Nephron (organoid): ENCODE results near the gene USP46.

Experiments used
- H3K27ac Mint-ChIP-seq, 3 experiments: 2 replicates each; pipeline ENCODE4 v1.8.0; 2020; ENCODE audit warnings: mixed read lengths in 3 of 3, mild to moderate bottlenecking in 2 of 3, moderate library complexity in 1 of 3
- H3K27me3 Mint-ChIP-seq: 2 replicates; pipeline ENCODE4 v1.8.0; 2021; ENCODE audit warnings: low read depth, mild to moderate bottlenecking, moderate library complexity, mixed read lengths
- H3K36me3 Mint-ChIP-seq: 2 replicates; pipeline ENCODE4 v1.8.0; 2020; ENCODE audit warnings: low read depth, mixed read lengths
- H3K4me1 Mint-ChIP-seq: 2 replicates; pipeline ENCODE4 v1.8.0; 2020; ENCODE audit warnings: mixed read lengths
- H3K4me3 Mint-ChIP-seq, 3 experiments: 2 replicates each; pipeline ENCODE4 v1.8.0; 2020; ENCODE audit warnings: mild to moderate bottlenecking in 3 of 3, mixed read lengths in 3 of 3, moderate library complexity in 2 of 3
- H3K9me3 Mint-ChIP-seq: 2 replicates; pipeline ENCODE4 v1.8.0; 2020; ENCODE audit warnings: mixed read lengths
- TF ChIP-seq, protein P1 (sequence below), 3 experiments: fragments of 200-600 bp; sonication (generic); IDR thresholded peaks; one replicate each; pipeline ENCODE4 v1.5.0; 2021; ENCODE audit warnings: antibody characterized with exemption in 3 of 3; ENCODE audit not compliant: unreplicated experiment in 3 of 3

USP46 gene

DNA sequence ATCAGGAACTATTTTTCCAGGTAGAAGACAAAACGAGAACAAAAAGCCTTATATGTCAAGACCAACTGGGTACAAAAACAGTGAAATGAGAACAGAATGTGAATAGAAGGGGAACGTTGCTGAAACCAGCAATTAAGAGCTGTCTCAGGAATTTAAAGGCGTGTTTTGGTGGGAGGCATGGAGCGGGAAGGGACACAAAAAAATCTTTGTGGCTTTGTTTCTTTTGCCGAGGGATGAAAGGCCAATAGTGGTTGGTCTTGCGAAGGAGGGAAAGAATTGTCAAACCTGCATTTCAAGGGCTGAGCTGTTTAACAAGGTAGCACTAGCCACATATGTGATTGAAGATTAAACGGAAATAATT, 103.8 kb downstream of the USP46 start:
- H3K9me3 Mint-ChIP-seq: no peaks in the 10 kb centered on the region
- TF ChIP-seq, protein P1, sequence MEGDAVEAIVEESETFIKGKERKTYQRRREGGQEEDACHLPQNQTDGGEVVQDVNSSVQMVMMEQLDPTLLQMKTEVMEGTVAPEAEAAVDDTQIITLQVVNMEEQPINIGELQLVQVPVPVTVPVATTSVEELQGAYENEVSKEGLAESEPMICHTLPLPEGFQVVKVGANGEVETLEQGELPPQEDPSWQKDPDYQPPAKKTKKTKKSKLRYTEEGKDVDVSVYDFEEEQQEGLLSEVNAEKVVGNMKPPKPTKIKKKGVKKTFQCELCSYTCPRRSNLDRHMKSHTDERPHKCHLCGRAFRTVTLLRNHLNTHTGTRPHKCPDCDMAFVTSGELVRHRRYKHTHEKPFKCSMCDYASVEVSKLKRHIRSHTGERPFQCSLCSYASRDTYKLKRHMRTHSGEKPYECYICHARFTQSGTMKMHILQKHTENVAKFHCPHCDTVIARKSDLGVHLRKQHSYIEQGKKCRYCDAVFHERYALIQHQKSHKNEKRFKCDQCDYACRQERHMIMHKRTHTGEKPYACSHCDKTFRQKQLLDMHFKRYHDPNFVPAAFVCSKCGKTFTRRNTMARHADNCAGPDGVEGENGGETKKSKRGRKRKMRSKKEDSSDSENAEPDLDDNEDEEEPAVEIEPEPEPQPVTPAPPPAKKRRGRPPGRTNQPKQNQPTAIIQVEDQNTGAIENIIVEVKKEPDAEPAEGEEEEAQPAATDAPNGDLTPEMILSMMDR (IDR thresholded peaks at IDR 0.05; ENCODE audit: unreplicated experiment in 3 of 3): no peak
- peak overlapping the region; percentile 0 to 54 (median 48) for H3K27ac Mint-ChIP-seq
- H3K4me3 Mint-ChIP-seq: no peak overlapping the region
- no peaks in the 10 kb centered on the region for H3K36me3 Mint-ChIP-seq
- peaks cover 13% of the 10 kb centered on the region for H3K4me1 Mint-ChIP-seq
- no peaks in the 10 kb centered on the region for H3K27me3 Mint-ChIP-seq

DNA sequence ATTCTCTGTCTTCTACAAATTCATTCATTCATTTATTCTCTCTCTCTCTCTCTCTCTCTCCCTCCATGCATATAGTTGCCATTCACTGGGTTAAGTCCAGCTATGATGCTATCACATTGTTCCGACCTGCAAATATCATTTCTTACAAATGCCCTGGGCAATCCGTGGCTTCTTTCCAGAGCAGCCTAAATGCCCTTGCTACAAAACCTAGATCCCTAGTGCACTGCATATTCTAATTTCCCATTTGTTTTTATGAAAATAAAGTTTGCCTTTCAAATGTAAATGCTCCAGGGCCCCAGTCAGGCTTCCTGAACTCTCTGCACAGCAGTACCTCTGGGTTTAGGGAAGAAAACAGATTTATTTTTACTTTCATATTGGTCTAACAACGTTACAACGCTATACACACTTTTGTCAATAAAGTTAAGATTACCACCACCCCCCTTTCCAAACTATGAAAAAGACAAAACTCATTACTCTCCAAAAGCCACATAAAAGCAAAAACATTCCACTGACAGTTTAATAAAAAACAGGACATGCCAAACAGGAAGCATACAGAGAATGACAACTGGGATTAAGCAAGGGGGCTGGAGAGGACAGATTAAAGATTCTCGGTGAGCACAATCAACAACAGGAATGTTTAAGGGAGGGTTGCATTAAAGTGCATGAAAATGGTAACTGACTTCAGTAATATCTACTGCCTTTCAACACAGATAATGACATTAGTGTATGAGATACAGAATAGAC, 104.3 kb downstream of the USP46 start:
- H3K9me3 Mint-ChIP-seq: no peaks in the 10 kb centered on the region
- H3K36me3 Mint-ChIP-seq: no peaks in the 10 kb centered on the region
- H3K27me3 Mint-ChIP-seq: no peaks in the 10 kb centered on the region
- TF ChIP-seq, protein P1 (IDR thresholded peaks at IDR 0.05; ENCODE audit: unreplicated experiment in 3 of 3): no peak
- no peak overlapping the region for H3K4me3 Mint-ChIP-seq
- peaks cover 13% of the 10 kb centered on the region for H3K4me1 Mint-ChIP-seq
- H3K27ac Mint-ChIP-seq: peak overlapping the region; percentile 0 to 54 (median 48)

DNA sequence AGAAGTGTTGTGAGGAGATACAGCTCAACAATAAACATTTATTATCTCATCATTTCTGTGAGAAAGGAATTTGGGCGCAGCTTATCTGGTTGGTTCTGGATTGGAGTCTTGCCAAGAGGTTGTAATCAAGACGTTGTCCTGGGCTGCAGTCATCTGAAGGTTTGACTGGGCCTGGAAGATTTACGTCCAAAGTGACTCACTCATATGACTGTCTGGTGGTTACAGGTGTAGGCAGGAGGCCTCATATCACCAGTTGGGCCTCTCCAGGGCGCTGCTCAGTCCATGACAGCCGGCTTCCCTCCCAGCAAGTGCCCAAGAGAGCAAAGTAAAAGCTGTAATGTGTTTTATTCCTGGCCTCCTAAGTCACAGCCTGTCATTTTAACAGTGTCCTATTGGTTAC, 106.3 kb downstream of the USP46 start:
- H3K4me1 Mint-ChIP-seq: peaks cover 13% of the 10 kb centered on the region
- no peaks in the 10 kb centered on the region for H3K36me3 Mint-ChIP-seq
- H3K9me3 Mint-ChIP-seq: no peaks in the 10 kb centered on the region
- no peak overlapping the region for H3K4me3 Mint-ChIP-seq
- no peak overlapping the region for H3K27ac Mint-ChIP-seq
- no peaks in the 10 kb centered on the region for H3K27me3 Mint-ChIP-seq
- TF ChIP-seq, protein P1 (IDR thresholded peaks at IDR 0.05; ENCODE audit: unreplicated experiment in 3 of 3): no peak

DNA sequence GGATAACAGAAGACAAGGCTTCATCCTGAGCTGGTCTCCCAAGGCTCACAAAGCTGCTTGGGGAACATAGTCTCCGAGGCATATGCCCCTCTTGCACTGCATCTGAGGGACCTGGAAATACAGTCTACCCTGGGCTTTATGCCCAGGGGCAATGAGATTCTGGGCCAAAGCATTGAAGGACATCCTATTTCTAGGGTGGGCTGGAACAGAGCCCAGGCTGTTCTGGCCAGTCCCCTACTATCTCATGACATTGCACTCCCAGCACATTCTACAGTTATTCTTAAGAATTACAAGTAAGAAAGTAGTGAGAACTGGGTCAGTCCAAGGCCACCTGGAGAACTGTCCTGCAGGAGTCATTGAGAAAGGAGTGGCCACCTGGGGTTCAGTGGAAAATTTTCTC, 107.6 kb downstream of the USP46 start:
- Mint-ChIP-seq H3K27me3 (no peaks in the 10 kb centered on the region), H3K27ac (no peak overlapping the region), H3K9me3 (no peaks in the 10 kb centered on the region), H3K4me3 (no peak overlapping the region), H3K4me1 (peaks cover 14% of the 10 kb centered on the region), H3K36me3 (no peaks in the 10 kb centered on the region)
- TF ChIP-seq, protein P1 (IDR thresholded peaks at IDR 0.05; ENCODE audit: unreplicated experiment in 3 of 3): no peak

DNA sequence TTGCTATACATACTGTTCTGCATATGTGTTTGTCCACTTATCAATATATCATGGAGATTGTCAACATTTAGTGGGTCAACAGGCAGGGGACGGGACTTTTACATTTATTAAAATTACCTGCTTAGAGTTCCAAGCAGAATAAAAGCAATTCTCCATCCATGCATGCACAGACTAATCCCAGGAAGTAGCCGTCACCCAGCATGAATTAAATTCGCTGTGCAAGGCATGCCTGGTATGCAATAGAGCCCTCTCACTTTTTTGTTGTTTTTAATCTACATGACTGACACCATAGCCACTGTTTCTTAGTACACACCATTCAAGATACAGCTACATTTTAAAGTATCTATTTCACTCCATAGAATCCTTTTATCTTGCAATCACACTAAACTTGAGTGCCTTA, 108.9 kb downstream of the USP46 start:
- H3K4me3 Mint-ChIP-seq: no peak overlapping the region
- TF ChIP-seq, protein P1 (IDR thresholded peaks at IDR 0.05; ENCODE audit: unreplicated experiment in 3 of 3): no peak
- H3K27ac Mint-ChIP-seq: peak overlapping the region in 2 of 3 experiments; percentile 12 to 17
- peaks cover 3% of the 10 kb centered on the region for H3K9me3 Mint-ChIP-seq
- H3K36me3 Mint-ChIP-seq: no peaks in the 10 kb centered on the region
- peaks cover 21% of the 10 kb centered on the region for H3K4me1 Mint-ChIP-seq
- H3K27me3 Mint-ChIP-seq: no peaks in the 10 kb centered on the region
